H9 (cell line): Measurements from ENCODE around the gene AXIN1. TPM values are rescaled to one million over a fixed set of nuclear protein-coding genes. Genes with fewer than 3 reads are reported as not detected.

ENCODE experiments used
- DNase-seq: peaks from one replicate; pipeline ENCODE4 v3.0.0-alpha.2; 2017
- H2AFZ ChIP-seq: one replicate; pipeline ENCODE4 v1.6.1; 2013; ENCODE audit warnings: mild to moderate bottlenecking, low read length, control low read depth, moderate library complexity
- H2AK5ac ChIP-seq: 2 replicates; pipeline ENCODE4 v1.6.1; 2013; ENCODE audit warnings: low read length, control low read depth, mixed read lengths; ENCODE audit not compliant: insufficient read length
- H2BK120ac ChIP-seq: one replicate; pipeline ENCODE4 v1.6.1; 2013; ENCODE audit warnings: low read depth, mild to moderate bottlenecking, low read length, control low read depth, inconsistent platforms; ENCODE audit not compliant: poor library complexity, severe bottlenecking
- H2BK12ac ChIP-seq: 2 replicates; pipeline ENCODE4 v1.6.1; 2013; ENCODE audit warnings: low read length, control low read depth, mixed read lengths, low read depth; ENCODE audit not compliant: insufficient read length
- H2BK15ac ChIP-seq: 2 replicates; pipeline ENCODE4 v1.6.1; 2013; ENCODE audit warnings: low read depth, low read length, control low read depth
- H2BK20ac ChIP-seq: one replicate; pipeline ENCODE4 v1.6.1; 2013; ENCODE audit warnings: low read depth, mild to moderate bottlenecking, low read length, control low read depth, inconsistent platforms; ENCODE audit not compliant: poor library complexity, severe bottlenecking
- H2BK5ac ChIP-seq: 2 replicates; pipeline ENCODE4 v1.6.1; 2013; ENCODE audit warnings: low read length, control low read depth, mixed read lengths; ENCODE audit not compliant: insufficient read length
- H3K14ac ChIP-seq: 2 replicates; pipeline ENCODE4 v1.6.1; 2013; ENCODE audit warnings: low read length, control low read depth; ENCODE audit not compliant: insufficient read depth
- H3K18ac ChIP-seq: 2 replicates; pipeline ENCODE4 v1.6.1; 2013; ENCODE audit warnings: low read depth, mild to moderate bottlenecking, mixed read lengths, low read length, control low read depth; ENCODE audit not compliant: insufficient read length
- H3K23ac ChIP-seq: 2 replicates; pipeline ENCODE4 v1.6.1; 2013; ENCODE audit warnings: low read length, control low read depth, mixed read lengths, low read depth; ENCODE audit not compliant: insufficient read length
- H3K23me2 ChIP-seq: 2 replicates; pipeline ENCODE4 v1.6.1; 2013; ENCODE audit warnings: low read depth, mild to moderate bottlenecking, mixed read lengths, low read length, control low read depth; ENCODE audit not compliant: insufficient read length, poor library complexity, severe bottlenecking
- H3K27ac ChIP-seq: 2 replicates; pipeline ENCODE4 v1.5.1; 2013; ENCODE audit warnings: low read length, control low read depth, mixed read lengths, low read depth; ENCODE audit not compliant: insufficient read length
- H3K27me3 ChIP-seq: 2 replicates; pipeline ENCODE4 v1.6.1; 2013; ENCODE audit warnings: low read length, control low read depth, inconsistent platforms; ENCODE audit not compliant: insufficient read depth
- H3K4ac ChIP-seq: 2 replicates; pipeline ENCODE4 v1.6.1; 2013; ENCODE audit warnings: low read depth, mild to moderate bottlenecking, control low read depth, inconsistent platforms, low read length, moderate library complexity
- H3K4me1 ChIP-seq: 2 replicates; pipeline ENCODE4 v1.6.1; 2013; ENCODE audit warnings: low read length, control low read depth, inconsistent platforms; ENCODE audit not compliant: insufficient read depth
- H3K4me2 ChIP-seq: 2 replicates; pipeline ENCODE4 v1.6.1; 2013; ENCODE audit warnings: low read length, control low read depth, mixed read lengths; ENCODE audit not compliant: insufficient read length, insufficient read depth
- H3K56ac ChIP-seq: 2 replicates; pipeline ENCODE4 v1.6.1; 2013; ENCODE audit warnings: low read depth, mild to moderate bottlenecking, mixed read lengths, low read length, control low read depth; ENCODE audit not compliant: insufficient read length
- H3K79me1 ChIP-seq: 2 replicates; pipeline ENCODE4 v1.6.1; 2013; ENCODE audit warnings: low read depth, mild to moderate bottlenecking, moderate library complexity, low read length, control low read depth, inconsistent platforms; ENCODE audit not compliant: insufficient read depth, poor library complexity, severe bottlenecking
- H3K79me2 ChIP-seq: 2 replicates; pipeline ENCODE4 v1.6.1; 2013; ENCODE audit warnings: low read length, control low read depth, inconsistent platforms; ENCODE audit not compliant: insufficient read depth
- H3K9ac ChIP-seq: 2 replicates; pipeline ENCODE4 v1.6.1; 2013; ENCODE audit warnings: low read length, control low read depth, mixed read lengths; ENCODE audit not compliant: insufficient read length; ENCODE audit errors: extremely low read depth
- H3K9me3 ChIP-seq: one replicate; pipeline ENCODE4 v1.6.1; 2013; ENCODE audit warnings: low read depth, low read length, inconsistent platforms; ENCODE audit not compliant: control insufficient read depth
- H3T11ph ChIP-seq: one replicate; pipeline ENCODE4 v1.6.1; 2013; ENCODE audit warnings: mild to moderate bottlenecking, low read length, control low read depth, inconsistent platforms
- H4K20me1 ChIP-seq: one replicate; pipeline ENCODE4 v1.6.1; 2013; ENCODE audit not compliant: control insufficient read depth, insufficient read length, insufficient read depth
- H4K5ac ChIP-seq: 2 replicates; pipeline ENCODE4 v1.6.1; 2013; ENCODE audit warnings: low read depth, mild to moderate bottlenecking, mixed read lengths, low read length, control low read depth; ENCODE audit not compliant: insufficient read length
- H4K8ac ChIP-seq: replicated peaks from 2 replicates; pipeline ENCODE4 v1.6.1; 2013; ENCODE audit warnings: low read length, control low read depth, mixed read lengths, low read depth; ENCODE audit not compliant: insufficient read length
- H4K91ac ChIP-seq: 2 replicates; pipeline ENCODE4 v1.6.1; 2013; ENCODE audit warnings: low read depth, mild to moderate bottlenecking, moderate library complexity, mixed read lengths, low read length, control low read depth; ENCODE audit not compliant: insufficient read length
- H3K27ac Mint-ChIP-seq, 3 experiments: 2 replicates in 2 of 3; 3 replicates in 1 of 3; pipeline ENCODE4 v1.8.0; 2020 to 2021; ENCODE audit warnings: mixed read lengths in 3 of 3, mild to moderate bottlenecking in 1 of 3, moderate library complexity in 1 of 3
- H3K27me3 Mint-ChIP-seq: 2 replicates; pipeline ENCODE4 v1.8.0; 2021; ENCODE audit warnings: low read depth, mild to moderate bottlenecking, moderate library complexity, mixed read lengths
- H3K36me3 Mint-ChIP-seq, 3 experiments: 2 replicates in 2 of 3; 3 replicates in 1 of 3; pipeline ENCODE4 v1.8.0; 2020 to 2021; ENCODE audit warnings: low read depth in 3 of 3, mixed read lengths in 3 of 3; ENCODE audit not compliant: insufficient read depth in 1 of 3
- H3K4me1 Mint-ChIP-seq, 2 experiments: 2 replicates each; pipeline ENCODE4 v1.8.0; 2020; ENCODE audit warnings: mixed read lengths in 2 of 2
- H3K4me3 Mint-ChIP-seq, 2 experiments: 2 replicates in 1 of 2; 3 replicates in 1 of 2; pipeline ENCODE4 v1.8.0; 2020 to 2021; ENCODE audit warnings: mild to moderate bottlenecking in 2 of 2, mixed read lengths in 2 of 2, moderate library complexity in 1 of 2
- H3K9me3 Mint-ChIP-seq, 2 experiments: 2 replicates in 1 of 2; 3 replicates in 1 of 2; pipeline ENCODE4 v1.8.0; 2020; ENCODE audit warnings: mild to moderate bottlenecking in 2 of 2, mixed read lengths in 2 of 2, moderate library complexity in 1 of 2
- CTCF ChIP-seq: fragments of 200-600 bp; sonication (generic); conservative IDR thresholded peaks from 3 replicates; pipeline ENCODE4 v1.8.0; 2021; ENCODE audit warnings: antibody characterized with exemption, mild to moderate bottlenecking
- WGBS: extraction: QIAGEN DNeasy Blood & Tissue Kit; methylation state at CpG from one replicate; pipeline ENCODE4 v1.1.7; 2013; ENCODE audit warnings: missing lambda C conversion rate, low lambda C conversion rate, mixed read lengths; ENCODE audit not compliant: insufficient read length; ENCODE audit errors: extremely low coverage; 5-methylcytosine and 5-hydroxymethylcytosine counted together
- total RNA-seq: library from RNA; stranded (reverse); gene quantifications from 2 replicates; pipeline ENCODE4 v1.2.1, GENCODE V29; 2021

AXIN1 gene
- total RNA-seq, 1 experiment from 2014 or later: 50.9 TPM

- Histone ChIP-seq H3K4me1 (no peaks in the 10 kb centered on the region), H3K18ac (no peak overlapping the region), H2BK20ac (no peak overlapping the region), H2AK5ac (no peak overlapping the region), H4K20me1 (no peaks in the 10 kb centered on the region), H2BK12ac (no peak overlapping the region), H3T11ph (no peak overlapping the region), H2BK5ac (no peak overlapping the region), H3K23me2 (no peaks in the 10 kb centered on the region), H3K4me2 (no peak overlapping the region), H3K27me3 (no peaks in the 10 kb centered on the region), H3K9me3 (no peaks in the 10 kb centered on the region), H3K23ac (no peak overlapping the region), H3K79me1 (no peaks in the 10 kb centered on the region), H3K27ac (no peak overlapping the region), H4K8ac (no peak overlapping the region), H3K14ac (no peak overlapping the region), H3K9ac (no peak overlapping the region), H2BK15ac (no peak overlapping the region), H2AFZ (no peak overlapping the region), H3K79me2 (no peaks in the 10 kb centered on the region), H3K56ac (no peak overlapping the region), H4K5ac (no peak overlapping the region), H4K91ac (no peak overlapping the region), H3K4ac (no peak overlapping the region), H2BK120ac (no peak overlapping the region)
- no peaks in the 10 kb centered on the region for H3K4me1 Mint-ChIP-seq
- peaks cover 26 to 50% (median 48%) of the 10 kb centered on the region in 3 experiments for H3K36me3 Mint-ChIP-seq
- whole genome bisulfite sequencing: no CpG with 5 or more reads among the region's 50 CpGs
- TF ChIP-seq CTCF: no peak
- H3K27me3 Mint-ChIP-seq: no peaks in the 10 kb centered on the region
- no peak overlapping the region for H3K4me3 Mint-ChIP-seq
- no peak overlapping the region for H3K27ac Mint-ChIP-seq
- DNase-seq: no peak
- H3K9me3 Mint-ChIP-seq: peaks cover 7 to 8% of the 10 kb centered on the region in 2 experiments
Measured at GRCh38 chr16:290681-291405, 61.7 kb downstream of the AXIN1 start.
